Measurements from ENCODE around the gene MITF. TPM values are rescaled to one million over a fixed set of nuclear protein-coding genes. Genes with fewer than 3 reads are reported as not detected.

Gene MITF
- total and polyA plus RNA-seq, 2 of the 4 experiments (the other 2 are of a cell fraction): 6.5 to 16.7 TPM

GRCh38 chr3:69932087-69932486 lies 192.8 kb downstream of the MITF start:
- no CpG with 5 or more reads among the region's 2 CpGs for WGBS, 2 experiments (ENCODE audit: extremely low coverage in 2 of 2, insufficient read length in 1 of 2)
- in situ Hi-C loops (cut with MboI; ENCODE audit: low sequenced_read_pairs): no loop called here
- Histone ChIP-seq H3K18ac (ENCODE audit: low read depth, low read length) (no peak overlapping the region), H2AK5ac (ENCODE audit: low read depth, low read length) (no peak overlapping the region), H4K91ac (ENCODE audit: insufficient read depth, low read depth, low read length) (no peak overlapping the region), H3K9me1 (ENCODE audit: insufficient read depth, low read length) (peaks cover 7% of the 10 kb centered on the region; the same call in 1 of the 2 replicates), H3K56ac (ENCODE audit: extremely low read depth, insufficient read depth, low read length) (no peak overlapping the region), H2AFZ (replicated peaks; ENCODE audit: low read length, poor library complexity) (no peak overlapping the region), H3K9me3 (ENCODE audit: control insufficient read depth, insufficient read depth, low read length) (no peaks in the 10 kb centered on the region), H4K8ac (ENCODE audit: low read depth in 2 of 2, low read length in 2 of 2) (no peak overlapping the region), H2BK120ac (ENCODE audit: low read depth, low read length) (no peak overlapping the region), H2BK20ac (ENCODE audit: low read depth, low read length) (peak overlapping the region; percentile 42; the same call in 1 of the 2 replicates), H3K36me3 (ENCODE audit: control insufficient read depth, insufficient read depth, low read length) (no peaks in the 10 kb centered on the region), H2BK5ac (ENCODE audit: low read depth, low read length, poor library complexity, severe bottlenecking) (no peak overlapping the region), H3K4me3 (ENCODE audit: insufficient read depth, low read depth, low read length) (no peak overlapping the region), H2BK15ac (ENCODE audit: low read depth, low read length) (no peak overlapping the region), H3K4me2 (ENCODE audit: low read depth, low read length) (no peak overlapping the region), H3K4me1 (ENCODE audit: control insufficient read depth, insufficient read depth, low read length) (peaks cover 9% of the 10 kb centered on the region; the same call in 1 of the 2 replicates), H3K79me1 (ENCODE audit: low read depth in 1 of 2, low read length in 2 of 2) (peaks cover 8 to 37% of the 10 kb centered on the region in 2 experiments), H3K14ac (replicated peaks; ENCODE audit: low read depth, low read length) (no peak overlapping the region), H3K23ac (ENCODE audit: low read depth, low read length) (no peak overlapping the region; the same call in 1 of the 2 replicates), H3K4ac (ENCODE audit: low read depth, low read length) (no peak overlapping the region), H4K5ac (ENCODE audit: low read depth, low read length) (no peak overlapping the region), H3K27ac (ENCODE audit: insufficient read depth, low read length) (no peak overlapping the region), H3K27me3 (ENCODE audit: control insufficient read depth, insufficient read depth, low read length) (no peaks in the 10 kb centered on the region), H3K9ac (ENCODE audit: low read depth, low read length) (no peak overlapping the region), H2AK9ac (replicated peaks; ENCODE audit: low read depth, low read length, poor library complexity) (no peak overlapping the region), H4K20me1 (ENCODE audit: insufficient read depth, low read length) (no peaks in the 10 kb centered on the region)
- DNase-seq: no peak
- intact Hi-C loops (cut with micrococcal nuclease): no loop called here
- BruUV-seq (replicated peaks): no TSS peak
- POLR2A ChIA-PET (ENCODE audit: unreplicated experiment): no interaction called here
- TF ChIP-seq USF2 (IDR thresholded peaks at IDR 0.05; ENCODE audit: low read depth, low read length) (no peak), RFX5 (IDR thresholded peaks at IDR 0.05; ENCODE audit: low read depth, low read length) (no peak), NFE2L2 (IDR thresholded peaks at IDR 0.05; ENCODE audit: low read depth, low read length) (no peak), CHD1 (IDR thresholded peaks at IDR 0.05; ENCODE audit: low read depth, low read length) (no peak), FOS (IDR thresholded peaks at IDR 0.05; ENCODE audit: low read depth, low read length) (no peak), MAFK (IDR thresholded peaks at IDR 0.05; ENCODE audit: low read depth, low read length) (no peak), RAD21 (IDR thresholded peaks at IDR 0.05; ENCODE audit: low read length) (no peak), POLR2A (IDR thresholded peaks at IDR 0.05; ENCODE audit: low read depth, low read length) (no peak), SMC3 (IDR thresholded peaks at IDR 0.05; ENCODE audit: low read depth, low read length) (no peak), CTCF (conservative IDR thresholded peaks at IDR 0.05; ENCODE audit: low read depth, low read length) (no peak), ELK1 (IDR thresholded peaks at IDR 0.05; ENCODE audit: borderline replicate concordance, low read depth, low read length) (no peak)
- CTCF ChIA-PET: no interaction called here
- dilution Hi-C loops (cut with HindIII; ENCODE audit: low sequenced_read_pairs, unreplicated experiment): loop anchor here (25.0 kb wide), 1 partner anchor 245 kb away; no protein-coding TSS in a partner anchor
- no peak for ATAC-seq (ENCODE audit: low read depth)

All from IMR-90 (cell line).